GM19025 (cell line): ENCODE measurements around the gene HIPK1.
"Not testable (repeated sequence)": the region's sequence is repeated elsewhere in the genome, so short reads cannot be mapped to it uniquely, and the experiment has no call there.

Source experiments
- ATAC-seq: cut with Tn5 transposase; IDR thresholded peaks from one replicate; pipeline ENCODE4 v1.9.1; 2021; ENCODE audit warnings: mild to moderate bottlenecking, low read depth, moderate library complexity; ENCODE audit not compliant: unreplicated experiment

The HIPK1 gene

GRCh38 chr1:113940365-113941244, 11.5 kb downstream of the HIPK1 start:
- no peak for ATAC-seq

GRCh38 chr1:113941245-113941559, 12.1 kb downstream of the HIPK1 start:
- ATAC-seq, result no peak

DNA sequence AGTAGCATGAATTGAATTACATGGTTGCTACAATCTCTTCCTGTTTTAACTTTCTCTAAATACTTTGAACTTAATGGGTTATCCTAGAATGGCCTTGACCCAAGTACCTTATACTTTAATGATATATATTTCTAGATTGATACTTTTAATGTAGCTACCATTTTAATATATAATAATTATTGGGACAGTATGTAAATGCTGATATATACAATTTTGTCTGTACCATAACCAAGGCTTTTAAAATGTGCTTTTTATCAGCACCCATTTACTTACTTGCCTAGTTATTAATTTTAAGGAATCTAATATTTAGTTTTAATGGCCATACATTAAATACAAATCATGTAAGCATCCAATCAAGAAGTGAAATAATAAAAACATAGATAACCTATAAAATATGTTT, 13.4 kb downstream of the HIPK1 start:
- no peak for ATAC-seq

DNA sequence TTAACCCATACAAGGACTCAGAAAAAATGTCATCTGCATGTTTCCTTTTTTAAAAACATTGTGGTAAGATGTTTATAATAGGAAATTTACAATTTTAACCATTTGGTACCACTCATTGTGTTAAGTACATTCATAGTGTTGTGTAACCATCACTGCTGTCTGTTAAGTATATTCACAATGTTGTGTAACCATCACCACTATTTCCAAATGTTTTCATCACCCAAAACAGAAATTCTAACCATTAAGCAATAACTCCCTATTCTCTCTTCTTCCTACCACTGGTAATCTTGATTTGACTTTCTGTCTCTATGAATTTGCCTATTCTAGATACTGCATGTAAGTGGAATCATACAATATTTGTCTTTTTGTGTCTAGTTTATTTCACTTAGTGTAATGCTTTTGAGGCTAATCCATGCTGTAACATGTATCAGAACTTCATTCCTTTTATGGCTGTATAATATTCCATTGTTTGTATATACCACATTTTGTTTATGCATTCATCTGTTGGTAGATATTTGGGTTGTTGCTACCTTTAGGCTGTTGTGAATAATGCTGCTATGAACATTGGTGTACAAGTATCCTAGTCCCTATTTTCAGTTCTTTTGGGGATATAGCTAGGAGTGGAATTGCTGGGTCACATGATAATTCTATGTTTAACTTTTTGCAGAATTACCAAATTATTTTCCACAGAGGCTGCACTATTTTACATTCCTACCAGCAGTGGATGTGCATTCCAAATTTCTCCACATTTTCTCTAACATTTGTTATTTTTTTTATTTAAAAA, 14.1 kb downstream of the HIPK1 start:
- no peak for ATAC-seq

- no peak for ATAC-seq
These were observed 16.2 kb downstream of the HIPK1 start for GRCh38 chr1:113945329-113945728.

DNA sequence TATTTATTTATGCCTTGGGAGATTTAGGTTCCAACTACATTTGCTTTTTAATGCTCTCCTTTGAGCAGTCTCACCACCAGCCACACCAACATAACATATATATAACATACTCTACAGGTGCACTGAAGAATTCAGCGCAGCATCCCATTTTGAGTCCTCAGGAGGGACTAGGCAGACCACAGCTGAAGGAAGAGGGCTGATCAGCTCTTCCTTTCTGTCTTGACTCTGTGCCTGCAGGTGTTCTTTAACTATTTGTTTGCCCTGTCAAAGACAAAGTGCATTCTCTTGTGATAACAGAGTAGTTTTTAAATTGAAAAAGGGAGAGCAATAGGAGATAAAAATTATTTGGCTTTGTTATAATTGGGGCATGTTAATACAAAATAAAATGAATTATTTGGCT, 17.0 kb downstream of the HIPK1 start:
- no peak for ATAC-seq

DNA sequence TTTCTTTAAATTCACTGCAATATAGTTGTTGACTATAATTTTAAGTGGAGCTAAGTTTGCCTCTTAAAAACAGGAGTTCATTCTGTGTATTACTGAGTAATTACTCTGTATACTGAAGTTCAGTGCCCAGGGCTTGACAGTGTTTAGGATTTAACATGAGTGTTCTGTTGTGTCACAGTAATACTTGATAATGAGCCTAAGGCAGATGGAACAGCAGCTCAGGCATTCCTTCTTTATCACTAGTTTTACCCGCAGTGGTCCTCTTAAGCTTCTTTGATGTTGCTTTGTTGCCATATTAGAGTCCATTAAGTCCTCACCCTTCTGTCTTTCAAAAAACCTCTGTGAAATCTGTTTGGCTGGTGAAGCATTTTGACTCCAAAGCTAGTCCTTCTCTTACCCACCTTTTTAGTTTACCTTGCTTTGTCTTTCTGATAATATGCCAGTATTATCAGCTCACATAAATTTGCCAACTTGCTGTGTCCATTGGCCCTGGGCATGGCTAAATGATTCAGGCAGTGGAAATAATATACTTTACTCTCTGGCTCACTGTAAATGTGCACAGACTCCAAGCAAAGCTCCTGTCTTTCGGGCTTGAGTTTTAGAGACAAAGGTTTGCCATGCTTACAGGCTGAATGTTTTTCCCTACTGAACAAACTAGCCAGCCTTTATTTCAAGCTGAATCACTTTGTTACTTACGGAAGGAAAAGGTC, 17.7 kb downstream of the HIPK1 start:
- ATAC-seq, result no peak

GRCh38 chr1:113947388-113948107, 18.4 kb downstream of the HIPK1 start:
- ATAC-seq, result no peak

- ATAC-seq, result not testable (repeated sequence)
These were observed 19.0 kb downstream of the HIPK1 start for GRCh38 chr1:113948151-113948550.

GRCh38 chr1:113949007-113949406, 19.9 kb downstream of the HIPK1 start:
- ATAC-seq, result no peak

DNA sequence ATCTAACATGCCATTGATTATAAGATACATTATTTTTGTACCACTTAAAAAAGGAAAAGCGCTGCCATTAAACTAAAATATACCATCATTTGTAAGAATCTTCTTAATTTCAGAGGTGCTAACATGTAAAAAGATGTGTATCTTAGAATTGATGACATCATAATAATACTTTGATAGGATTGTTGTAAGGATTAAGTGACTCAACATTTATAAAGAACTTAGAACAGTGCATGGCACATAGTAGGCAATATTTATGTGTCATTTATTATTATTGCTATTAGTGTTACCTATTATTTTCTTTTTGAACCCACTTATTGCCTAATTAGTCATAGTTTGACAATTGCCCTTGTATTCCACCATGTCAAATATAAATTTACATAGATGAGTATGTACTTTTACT, 21.8 kb downstream of the HIPK1 start:
- ATAC-seq, result no peak

GRCh38 chr1:113951719-113952118, 22.6 kb downstream of the HIPK1 start:
- ATAC-seq, result no peak

DNA sequence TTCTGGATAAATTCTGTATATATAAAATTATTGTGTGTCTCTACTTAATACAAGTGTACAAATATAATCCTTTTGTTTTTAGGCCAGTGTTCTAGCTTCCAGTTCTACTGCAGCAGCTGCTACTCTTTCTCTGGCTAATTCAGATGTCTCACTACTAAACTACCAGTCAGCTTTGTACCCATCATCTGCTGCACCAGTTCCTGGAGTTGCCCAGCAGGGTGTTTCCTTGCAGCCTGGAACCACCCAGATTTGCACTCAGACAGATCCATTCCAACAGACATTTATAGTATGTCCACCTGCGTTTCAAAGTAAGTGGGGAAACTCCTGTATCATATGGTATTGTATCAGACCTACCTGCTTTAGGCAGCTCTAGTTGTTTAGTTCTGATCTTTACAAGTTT, 28.9 kb downstream of the HIPK1 start:
- ATAC-seq, result no peak

- ATAC-seq, result no peak
These were observed 29.6 kb downstream of the HIPK1 start for GRCh38 chr1:113958691-113959090.

- no peak for ATAC-seq
These were observed 34.3 kb downstream of the HIPK1 start for GRCh38 chr1:113963281-113963906.

GRCh38 chr1:113965703-113966412, 36.7 kb downstream of the HIPK1 start:
- ATAC-seq, result no peak

DNA sequence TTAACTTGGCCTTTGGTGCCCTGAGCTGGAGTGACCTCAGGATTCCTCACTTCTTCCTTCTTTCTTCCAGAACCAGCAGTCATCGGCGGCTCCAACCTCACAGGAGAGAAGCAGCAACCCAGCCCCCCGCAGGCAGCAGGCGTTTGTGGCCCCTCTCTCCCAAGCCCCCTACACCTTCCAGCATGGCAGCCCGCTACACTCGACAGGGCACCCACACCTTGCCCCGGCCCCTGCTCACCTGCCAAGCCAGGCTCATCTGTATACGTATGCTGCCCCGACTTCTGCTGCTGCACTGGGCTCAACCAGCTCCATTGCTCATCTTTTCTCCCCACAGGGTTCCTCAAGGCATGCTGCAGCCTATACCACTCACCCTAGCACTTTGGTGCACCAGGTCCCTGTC, 43.8 kb downstream of the HIPK1 start:
- ATAC-seq, result no peak

- no peak for ATAC-seq
These were observed 46.2 kb downstream of the HIPK1 start for GRCh38 chr1:113975211-113975895.
